ENCODE measurements around the gene NAALADL2. TPM values are rescaled to one million over a fixed set of nuclear protein-coding genes. Genes with fewer than 3 reads are reported as not detected.

Gene NAALADL2
- total and polyA plus RNA-seq, 2 of the 8 experiments (the other 6 are each of a cell fraction or from before 2014, with no cell fraction given), result 0.12 to 0.22 TPM

DNA sequence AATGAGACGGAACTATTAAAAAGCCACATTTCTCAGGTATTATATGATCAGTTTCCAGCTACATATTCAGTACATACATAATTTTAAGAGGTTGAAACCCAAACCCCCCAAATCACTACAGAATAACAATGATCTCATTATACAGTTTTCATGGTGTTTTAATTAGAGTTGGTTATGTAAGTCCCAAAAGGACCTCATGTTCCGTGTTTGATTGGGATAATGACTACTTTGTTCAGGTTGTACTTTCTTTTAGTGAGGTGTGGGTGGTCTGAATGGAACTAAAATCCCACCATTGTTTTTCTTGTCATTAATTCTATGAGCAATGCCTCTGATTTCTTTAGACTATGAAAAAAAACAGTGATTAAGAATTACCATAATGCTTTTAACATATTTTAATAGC lies 905.6 kb downstream of the NAALADL2 start:
- POLR2A ChIA-PET (ENCODE audit: partially characterized antibody), result no interaction called here

More for the DNA sequence above, 905.6 kb downstream of the NAALADL2 start:
- Histone ChIP-seq H2AK5ac (ENCODE audit: low read depth, low read length) (no peak overlapping the region), H3K27ac (ENCODE audit: low read depth, low read length) (no peak overlapping the region), H3K23ac (ENCODE audit: insufficient read length) (no peak overlapping the region), H2BK15ac (ENCODE audit: low read length) (no peak overlapping the region), H4K8ac (ENCODE audit: extremely low read depth, insufficient read depth, low read length) (no peak overlapping the region), H3K14ac (ENCODE audit: insufficient read length) (no peak overlapping the region), H2AFZ (ENCODE audit: low read length) (no peak overlapping the region), H4K5ac (ENCODE audit: insufficient read length, low read depth, low read length) (no peak overlapping the region), H3K4me1 (replicated peaks in 1 of 4; ENCODE audit: control insufficient read depth in 3 of 4, insufficient read depth in 4 of 4, low read length in 3 of 4) (no peaks in the 10 kb centered on the region), H3K23me2 (ENCODE audit: low read depth, low read length) (no peaks in the 10 kb centered on the region), H3K4me2 (ENCODE audit: insufficient read depth in 1 of 2, low read depth in 2 of 2, low read length in 2 of 2) (no peak overlapping the region), H2BK20ac (ENCODE audit: low read length) (no peak overlapping the region), H2BK5ac (ENCODE audit: low read depth, low read length) (no peak overlapping the region), H3K9me3 (ENCODE audit: insufficient read depth in 2 of 2, low read depth in 1 of 2, low read length in 1 of 2) (no peaks in the 10 kb centered on the region), H2BK12ac (ENCODE audit: low read depth, low read length) (no peak overlapping the region), H3K79me1 (ENCODE audit: low read depth, low read length) (no peaks in the 10 kb centered on the region), H3K56ac (replicated peaks; ENCODE audit: insufficient read length, low read depth, low read length) (no peak overlapping the region), H3K27me3 (replicated peaks in 1 of 4; ENCODE audit: control insufficient read depth in 3 of 4, extremely low read depth in 1 of 4, insufficient read depth in 3 of 4, low read length in 3 of 4) (no peaks in the 10 kb centered on the region), H3K79me2 (ENCODE audit: control insufficient read depth in 1 of 2, insufficient read depth in 2 of 2, low read length in 2 of 2) (no peaks in the 10 kb centered on the region), H3K18ac (ENCODE audit: extremely low read depth, low read length) (no peak overlapping the region), H3K9ac (replicated peaks in 1 of 4; ENCODE audit: extremely low read depth in 1 of 4, low read depth in 3 of 4, low read length in 3 of 4) (no peak overlapping the region), H4K20me1 (replicated peaks in 1 of 2; ENCODE audit: control insufficient read depth in 1 of 2, insufficient read depth in 2 of 2, low read length in 2 of 2) (no peaks in the 10 kb centered on the region), H4K91ac (replicated peaks; ENCODE audit: insufficient read length, low read length) (no peak overlapping the region), H2BK120ac (replicated peaks; ENCODE audit: low read depth, low read length) (no peak overlapping the region), H3K36me3 (ENCODE audit: control insufficient read depth in 2 of 4, insufficient read depth in 4 of 4, low read length in 3 of 4) (no peaks in the 10 kb centered on the region; a peak in 1 of 8 replicates), H3K4ac (replicated peaks; ENCODE audit: insufficient read length, low read depth, low read length) (no peak overlapping the region), H3K4me3 (ENCODE audit: extremely low read depth in 1 of 4, insufficient read depth in 2 of 4, low read depth in 3 of 4, low read length in 4 of 4) (no peak overlapping the region)
- TF ChIP-seq, protein P1, sequence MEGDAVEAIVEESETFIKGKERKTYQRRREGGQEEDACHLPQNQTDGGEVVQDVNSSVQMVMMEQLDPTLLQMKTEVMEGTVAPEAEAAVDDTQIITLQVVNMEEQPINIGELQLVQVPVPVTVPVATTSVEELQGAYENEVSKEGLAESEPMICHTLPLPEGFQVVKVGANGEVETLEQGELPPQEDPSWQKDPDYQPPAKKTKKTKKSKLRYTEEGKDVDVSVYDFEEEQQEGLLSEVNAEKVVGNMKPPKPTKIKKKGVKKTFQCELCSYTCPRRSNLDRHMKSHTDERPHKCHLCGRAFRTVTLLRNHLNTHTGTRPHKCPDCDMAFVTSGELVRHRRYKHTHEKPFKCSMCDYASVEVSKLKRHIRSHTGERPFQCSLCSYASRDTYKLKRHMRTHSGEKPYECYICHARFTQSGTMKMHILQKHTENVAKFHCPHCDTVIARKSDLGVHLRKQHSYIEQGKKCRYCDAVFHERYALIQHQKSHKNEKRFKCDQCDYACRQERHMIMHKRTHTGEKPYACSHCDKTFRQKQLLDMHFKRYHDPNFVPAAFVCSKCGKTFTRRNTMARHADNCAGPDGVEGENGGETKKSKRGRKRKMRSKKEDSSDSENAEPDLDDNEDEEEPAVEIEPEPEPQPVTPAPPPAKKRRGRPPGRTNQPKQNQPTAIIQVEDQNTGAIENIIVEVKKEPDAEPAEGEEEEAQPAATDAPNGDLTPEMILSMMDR (IDR thresholded peaks at IDR 0.05; ENCODE audit: control extremely low read depth in 1 of 3, insufficient read depth in 1 of 3, low read depth in 1 of 3, low read length in 3 of 3), result no peak
- no peak for TF ChIP-seq TEAD4 (IDR thresholded peaks at IDR 0.05; ENCODE audit: low read depth, low read length)
- no peak for TF ChIP-seq BCL11A (IDR thresholded peaks at IDR 0.05; ENCODE audit: low read depth in 2 of 2, low read length in 2 of 2)
- TF ChIP-seq JUND (IDR thresholded peaks at IDR 0.05; ENCODE audit: low read length), result no peak
- no peak for TF ChIP-seq SIRT6 (IDR thresholded peaks at IDR 0.05; ENCODE audit: low read length)
- no peak for TF ChIP-seq CHD1 (IDR thresholded peaks at IDR 0.05; ENCODE audit: low read depth, low read length)
- TF ChIP-seq PHF8 (conservative IDR thresholded peaks at IDR 0.05; ENCODE audit: low read depth, low read length), result no peak
- CTCF ChIA-PET (ENCODE audit: partially characterized antibody), result no interaction called here
- 95% methylated on average over 2 of the region's 2 CpGs; no CpG with 5 or more reads in 1 of the 2 experiments for WGBS, 2 experiments (ENCODE audit: extremely low coverage in 1 of 2, insufficient coverage in 1 of 2, insufficient read length in 1 of 2, insufficient replicate concordance in 2 of 2, low coverage in 1 of 2, low lambda C conversion rate in 2 of 2, missing lambda C conversion rate in 1 of 2)
- FAIRE-seq (no peak), DNase-seq (ENCODE audit: low read depth in 1 of 2, low spot score in 2 of 2) (no peak)
